GM06990 (cell line): ENCODE results near the gene SHC4.

Source experiments
- DNase-seq: peaks from one replicate; pipeline ENCODE4 v3.0.0-alpha.2; 2011; ENCODE audit not compliant: insufficient read length; ENCODE audit errors: extremely low read depth
- H3K27me3 ChIP-seq: replicated peaks from 2 replicates; pipeline ENCODE4 v1.6.0; 2011; ENCODE audit warnings: low read length; ENCODE audit not compliant: control insufficient read depth, insufficient read depth
- H3K36me3 ChIP-seq: 2 replicates; pipeline ENCODE4 v1.5.1; 2011; ENCODE audit warnings: low read length; ENCODE audit not compliant: control insufficient read depth, insufficient read depth
- H3K4me3 ChIP-seq: replicated peaks from 2 replicates; pipeline ENCODE4 v1.5.1; 2011; ENCODE audit warnings: low read depth, mild to moderate bottlenecking, control low read depth, low read length
- TF ChIP-seq, protein P1 (sequence below): IDR thresholded peaks from 2 replicates; pipeline ENCODE4 v1.5.1; 2011; ENCODE audit warnings: low read length, control low read depth, mild to moderate bottlenecking, inconsistent platforms; ENCODE audit not compliant: insufficient read depth, poor library complexity, severe bottlenecking

SHC4 gene

DNA sequence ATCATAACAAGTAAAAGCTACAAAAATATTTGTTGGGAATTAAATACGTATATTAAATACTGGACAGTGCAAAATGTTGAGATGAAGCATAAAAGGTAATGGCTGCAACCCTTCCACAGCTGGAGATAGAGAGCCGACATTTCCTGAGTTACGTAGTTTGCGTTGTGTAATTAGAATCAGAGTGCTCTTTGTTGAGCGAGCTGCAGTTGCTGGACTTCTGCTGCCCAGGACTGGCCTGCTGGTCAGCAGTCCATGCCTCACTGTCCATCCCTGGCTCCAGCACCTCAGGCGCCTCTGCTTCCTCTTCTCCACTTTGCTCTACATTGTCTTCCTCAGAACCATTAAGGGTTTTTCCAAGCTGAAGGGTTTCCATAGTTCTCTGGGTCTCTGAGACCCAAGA is 28.4 kb upstream of the SHC4 start:
- DNase-seq, result no peak
- Histone ChIP-seq H3K4me3 (no peak overlapping the region), H3K36me3 (peaks cover 5% of the 10 kb centered on the region), H3K27me3 (no peaks in the 10 kb centered on the region)
- TF ChIP-seq, protein P1, sequence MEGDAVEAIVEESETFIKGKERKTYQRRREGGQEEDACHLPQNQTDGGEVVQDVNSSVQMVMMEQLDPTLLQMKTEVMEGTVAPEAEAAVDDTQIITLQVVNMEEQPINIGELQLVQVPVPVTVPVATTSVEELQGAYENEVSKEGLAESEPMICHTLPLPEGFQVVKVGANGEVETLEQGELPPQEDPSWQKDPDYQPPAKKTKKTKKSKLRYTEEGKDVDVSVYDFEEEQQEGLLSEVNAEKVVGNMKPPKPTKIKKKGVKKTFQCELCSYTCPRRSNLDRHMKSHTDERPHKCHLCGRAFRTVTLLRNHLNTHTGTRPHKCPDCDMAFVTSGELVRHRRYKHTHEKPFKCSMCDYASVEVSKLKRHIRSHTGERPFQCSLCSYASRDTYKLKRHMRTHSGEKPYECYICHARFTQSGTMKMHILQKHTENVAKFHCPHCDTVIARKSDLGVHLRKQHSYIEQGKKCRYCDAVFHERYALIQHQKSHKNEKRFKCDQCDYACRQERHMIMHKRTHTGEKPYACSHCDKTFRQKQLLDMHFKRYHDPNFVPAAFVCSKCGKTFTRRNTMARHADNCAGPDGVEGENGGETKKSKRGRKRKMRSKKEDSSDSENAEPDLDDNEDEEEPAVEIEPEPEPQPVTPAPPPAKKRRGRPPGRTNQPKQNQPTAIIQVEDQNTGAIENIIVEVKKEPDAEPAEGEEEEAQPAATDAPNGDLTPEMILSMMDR, result no peak

GRCh38 chr15:48989170-48989569 is 25.5 kb upstream of the SHC4 start:
- TF ChIP-seq, protein P1, result no peak
- H3K4me3 ChIP-seq, result no peak overlapping the region
- no peaks in the 10 kb centered on the region for H3K27me3 ChIP-seq
- DNase-seq, result no peak
- H3K36me3 ChIP-seq, result peaks cover 5% of the 10 kb centered on the region

- no peaks in the 10 kb centered on the region for H3K27me3 ChIP-seq
- TF ChIP-seq, protein P1, result no peak
- peaks cover 1% of the 10 kb centered on the region for H3K36me3 ChIP-seq
- DNase-seq, result no peak
- no peak overlapping the region for H3K4me3 ChIP-seq
Observed at GRCh38 chr15:48987142-48987541, 23.4 kb upstream of the SHC4 start.

DNA sequence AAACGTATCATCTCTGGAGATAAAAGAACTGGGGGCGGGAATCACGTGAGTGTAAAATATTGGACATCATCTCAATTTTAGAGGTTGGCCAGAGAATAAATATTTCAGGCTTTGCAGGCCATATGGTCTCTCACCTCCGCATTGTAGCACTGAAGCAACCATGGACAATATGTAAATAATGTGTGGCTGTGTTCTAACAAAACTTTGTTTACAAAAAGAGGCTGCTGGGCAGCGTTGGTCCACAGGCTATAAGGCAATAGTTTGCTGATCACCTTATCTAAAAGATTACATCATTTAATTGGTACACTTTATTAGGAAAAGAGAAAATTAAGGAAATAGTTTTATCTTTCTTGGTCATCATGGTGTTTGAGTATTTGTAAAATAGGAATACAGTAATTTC is 22.5 kb upstream of the SHC4 start:
- TF ChIP-seq, protein P1, result no peak
- Histone ChIP-seq H3K4me3 (no peak overlapping the region), H3K36me3 (no peaks in the 10 kb centered on the region), H3K27me3 (no peaks in the 10 kb centered on the region)
- DNase-seq, result no peak

GRCh38 chr15:48985516-48985915 is 21.8 kb upstream of the SHC4 start:
- no peaks in the 10 kb centered on the region for H3K36me3 ChIP-seq
- TF ChIP-seq, protein P1, result no peak
- no peak for DNase-seq

GRCh38 chr15:48984811-48985352 is 21.2 kb upstream of the SHC4 start:
- DNase-seq, result no peak
- no peak overlapping the region for H3K4me3 ChIP-seq
- H3K36me3 ChIP-seq, result no peaks in the 10 kb centered on the region
- TF ChIP-seq, protein P1, result no peak
- H3K27me3 ChIP-seq, result no peaks in the 10 kb centered on the region; the same call in 1 of the 2 replicates

More at GRCh38 chr15:48985516-48985915, 21.8 kb upstream of the SHC4 start:
- Histone ChIP-seq H3K4me3 (no peak overlapping the region), H3K27me3 (no peaks in the 10 kb centered on the region)
